GM19372 (cell line): ENCODE results near the gene F2R.
"Not testable (repeated sequence)": the region's sequence is repeated elsewhere in the genome, so short reads cannot be mapped to it uniquely, and the experiment has no call there.

ENCODE experiments used
- ATAC-seq: cut with Tn5 transposase; IDR thresholded peaks from one replicate; pipeline ENCODE4 v1.9.1; 2021; ENCODE audit warnings: mild to moderate bottlenecking, low read depth, moderate library complexity; ENCODE audit not compliant: unreplicated experiment

Gene F2R

DNA sequence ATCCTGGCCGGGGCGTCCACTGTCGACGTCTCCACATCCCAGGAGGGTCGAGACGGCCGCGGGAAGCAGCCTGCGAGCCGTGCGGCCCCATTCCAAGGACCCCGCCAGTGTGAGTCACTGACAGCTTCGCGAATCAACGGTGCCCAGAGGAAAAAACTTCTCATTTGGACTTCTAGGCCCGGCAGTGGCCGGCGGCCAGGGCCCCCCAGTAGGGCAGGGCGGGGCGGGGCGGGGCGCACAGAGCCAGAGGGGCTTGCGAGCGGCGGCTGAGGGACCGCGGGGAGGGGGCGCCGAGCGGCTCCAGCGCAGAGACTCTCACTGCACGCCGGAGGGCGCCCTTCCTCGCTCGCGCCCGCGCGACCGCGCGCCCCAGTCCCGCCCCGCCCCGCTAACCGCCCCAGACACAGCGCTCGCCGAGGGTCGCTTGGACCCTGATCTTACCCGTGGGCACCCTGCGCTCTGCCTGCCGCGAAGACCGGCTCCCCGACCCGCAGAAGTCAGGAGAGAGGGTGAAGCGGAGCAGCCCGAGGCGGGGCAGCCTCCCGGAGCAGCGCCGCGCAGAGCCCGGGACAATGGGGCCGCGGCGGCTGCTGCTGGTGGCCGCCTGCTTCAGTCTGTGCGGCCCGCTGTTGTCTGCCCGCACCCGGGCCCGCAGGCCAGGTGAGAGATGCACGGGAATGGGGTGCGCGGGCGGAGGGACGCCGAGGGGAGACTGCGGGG lies at the start of gene F2R:
Gene F2R (plus strand): TSS at position 391 of the 720 bp plus-strand sequence. CDS start 182 bp downstream, at position 573.
- peak; percentile 58 for ATAC-seq

DNA sequence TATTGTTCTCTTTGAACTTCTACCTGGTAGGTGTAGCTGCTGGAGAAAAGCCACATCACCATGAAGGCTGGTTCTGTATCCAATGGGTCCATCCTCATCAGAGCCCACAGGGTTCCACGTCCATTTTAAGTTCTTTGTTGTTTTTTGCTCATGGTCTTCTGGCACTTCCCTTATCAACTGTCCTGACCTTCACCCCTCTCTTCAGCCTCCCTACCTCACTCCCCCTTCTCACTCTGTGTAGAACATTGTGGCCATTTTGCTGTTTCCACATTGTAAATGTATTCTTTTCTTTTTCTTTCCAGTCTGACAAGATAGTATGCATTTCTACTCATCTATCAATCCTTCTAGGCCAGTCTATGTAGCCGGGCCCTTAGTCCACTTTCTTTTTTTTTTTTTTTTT lies 48.4 kb upstream of the F2R start:
- ATAC-seq = no peak

GRCh38 chr5:76669245-76669644 lies 46.7 kb upstream of the F2R start:
- no peak for ATAC-seq

DNA sequence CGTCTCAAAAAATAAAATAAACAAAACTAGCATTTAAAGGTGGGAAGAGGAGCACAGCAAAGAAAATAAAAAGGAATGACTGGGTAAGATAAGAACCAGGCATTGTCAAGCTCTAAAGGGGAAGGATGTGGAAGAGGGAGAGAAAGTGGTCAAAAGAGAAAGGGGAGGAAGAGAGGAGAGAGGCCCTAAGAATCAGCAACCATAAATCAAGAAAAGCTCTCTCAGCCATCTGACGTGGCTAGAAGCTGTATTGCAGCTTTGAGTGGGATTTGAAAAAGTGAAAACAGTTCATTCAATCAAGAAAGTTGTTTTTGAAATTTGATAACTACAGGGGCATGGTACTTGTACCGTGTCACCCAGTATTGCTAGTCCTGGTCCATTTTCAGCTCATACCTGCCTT lies 45.4 kb upstream of the F2R start:
- ATAC-seq = no peak

DNA sequence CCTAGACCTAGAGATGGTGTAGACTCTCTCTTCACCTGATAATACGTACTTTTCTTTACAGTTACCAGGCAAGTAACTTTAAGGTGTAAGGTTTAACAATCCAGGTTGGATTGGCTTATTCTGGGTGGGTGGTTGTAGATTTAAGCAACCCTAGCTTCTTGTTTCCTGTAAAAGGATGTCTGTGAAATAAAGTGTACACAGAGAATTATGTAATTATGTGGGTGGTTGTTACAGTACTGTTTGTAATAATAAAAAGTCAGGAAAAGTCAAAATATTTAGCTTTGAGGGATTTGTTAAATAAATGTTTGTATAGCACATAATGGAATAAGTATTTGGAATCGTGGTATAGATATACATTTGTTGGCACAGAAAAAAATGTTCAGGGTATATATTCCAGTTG lies 43.7 kb upstream of the F2R start:
- no peak for ATAC-seq

GRCh38 chr5:76673125-76673524 lies 42.8 kb upstream of the F2R start:
- ATAC-seq = no peak

- no peak for ATAC-seq
These were observed 41.4 kb upstream of the F2R start for GRCh38 chr5:76674330-76675066.

DNA sequence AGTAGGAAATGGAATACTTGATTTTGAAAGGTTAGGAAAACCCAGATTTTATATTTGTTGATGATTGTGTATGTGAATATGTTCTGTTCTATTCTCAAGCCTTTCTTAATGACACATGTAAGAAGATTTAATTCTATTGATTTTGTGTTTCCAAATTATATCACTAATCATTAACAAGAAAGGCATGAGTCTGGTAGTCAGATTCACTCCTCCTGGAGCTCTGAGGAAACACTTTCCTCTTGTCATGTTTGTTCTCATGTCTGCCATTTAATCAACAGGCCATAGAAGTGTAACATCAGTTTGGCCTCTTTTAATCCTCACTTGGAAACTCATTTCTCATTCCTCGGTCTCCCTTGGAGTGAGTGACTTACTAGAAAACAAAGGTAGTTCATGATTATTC lies 40.6 kb upstream of the F2R start:
- no peak for ATAC-seq

- no peak for ATAC-seq
These were observed 38.0 kb upstream of the F2R start for GRCh38 chr5:76677849-76678472.

DNA sequence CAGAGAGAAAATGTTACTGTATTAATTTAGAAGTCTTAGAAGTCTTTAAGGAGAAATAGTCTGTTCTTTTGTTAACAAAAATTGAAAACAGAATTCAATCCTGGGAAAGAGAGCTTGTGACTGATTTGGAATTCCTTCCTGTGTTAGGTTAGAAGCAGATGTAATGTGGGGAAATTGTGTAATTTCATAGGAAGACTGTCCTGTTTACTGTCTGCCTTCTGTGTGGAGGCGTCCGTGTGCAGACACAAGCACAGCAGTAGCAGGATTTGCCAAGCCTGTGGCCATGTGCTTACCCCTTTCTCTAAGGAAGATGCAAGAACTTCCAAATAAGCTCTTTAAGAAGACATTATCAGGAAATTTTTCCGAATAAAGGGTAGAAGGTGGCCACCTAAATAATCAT lies 36.7 kb upstream of the F2R start:
- no peak for ATAC-seq

DNA sequence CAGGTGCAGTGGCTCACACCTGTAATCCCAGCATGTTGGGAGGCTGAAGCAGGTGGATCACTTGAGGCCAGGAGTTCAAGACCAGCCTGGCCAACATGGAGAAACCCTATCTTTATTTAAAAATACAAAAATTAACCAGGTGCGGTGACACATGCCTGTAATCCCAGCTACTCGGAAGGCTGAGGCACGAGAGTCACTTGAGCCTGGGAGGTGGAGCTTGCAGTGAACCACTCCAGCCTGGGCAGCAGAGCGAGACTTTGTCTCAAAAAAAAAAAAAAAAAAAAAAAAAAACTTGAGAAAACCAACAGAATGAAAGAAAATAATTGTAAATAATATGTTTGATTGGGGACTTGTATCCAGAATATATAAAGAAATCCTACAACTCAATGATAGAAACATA lies 35.1 kb upstream of the F2R start:
- ATAC-seq = not testable (repeated sequence)

DNA sequence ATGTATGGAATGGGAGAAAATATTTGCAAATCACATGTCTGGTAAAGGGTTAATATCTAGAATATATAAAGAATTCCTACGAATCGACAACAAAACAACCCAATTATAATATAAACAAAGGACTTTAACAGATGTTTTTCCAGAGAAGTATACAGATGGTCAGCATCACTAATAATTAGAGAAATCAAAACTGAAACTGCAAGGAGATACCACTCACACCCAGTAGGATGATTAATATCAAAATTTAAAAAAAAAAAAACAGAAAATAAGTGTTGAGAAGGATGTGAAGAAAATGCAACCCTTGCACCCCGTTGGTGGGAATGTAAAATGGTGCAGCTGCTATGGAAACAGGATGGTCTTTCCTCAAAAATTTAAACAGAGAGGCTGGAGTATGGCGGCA lies 34.6 kb upstream of the F2R start:
- ATAC-seq = no peak

DNA sequence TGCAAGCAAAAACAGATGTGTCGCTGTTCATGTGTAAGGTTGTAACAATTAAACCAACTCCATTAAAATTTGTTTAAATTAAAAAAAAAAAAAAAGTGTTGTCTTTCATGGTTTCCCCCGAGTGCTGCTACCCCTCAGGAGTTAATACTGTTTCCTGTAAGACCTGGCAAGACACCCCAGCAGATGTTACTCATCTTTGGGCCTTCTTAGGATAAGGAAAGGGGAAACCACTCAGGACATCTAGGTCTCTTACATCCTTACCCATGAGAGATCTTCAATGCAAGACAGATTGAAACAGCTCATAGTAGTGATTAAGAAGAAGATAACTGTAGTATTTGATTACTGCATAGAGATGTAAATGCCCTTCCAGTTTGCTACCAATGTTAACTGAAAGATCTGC lies 33.5 kb upstream of the F2R start:
- no peak for ATAC-seq

GRCh38 chr5:76683816-76684731 lies 31.9 kb upstream of the F2R start:
- no peak for ATAC-seq

DNA sequence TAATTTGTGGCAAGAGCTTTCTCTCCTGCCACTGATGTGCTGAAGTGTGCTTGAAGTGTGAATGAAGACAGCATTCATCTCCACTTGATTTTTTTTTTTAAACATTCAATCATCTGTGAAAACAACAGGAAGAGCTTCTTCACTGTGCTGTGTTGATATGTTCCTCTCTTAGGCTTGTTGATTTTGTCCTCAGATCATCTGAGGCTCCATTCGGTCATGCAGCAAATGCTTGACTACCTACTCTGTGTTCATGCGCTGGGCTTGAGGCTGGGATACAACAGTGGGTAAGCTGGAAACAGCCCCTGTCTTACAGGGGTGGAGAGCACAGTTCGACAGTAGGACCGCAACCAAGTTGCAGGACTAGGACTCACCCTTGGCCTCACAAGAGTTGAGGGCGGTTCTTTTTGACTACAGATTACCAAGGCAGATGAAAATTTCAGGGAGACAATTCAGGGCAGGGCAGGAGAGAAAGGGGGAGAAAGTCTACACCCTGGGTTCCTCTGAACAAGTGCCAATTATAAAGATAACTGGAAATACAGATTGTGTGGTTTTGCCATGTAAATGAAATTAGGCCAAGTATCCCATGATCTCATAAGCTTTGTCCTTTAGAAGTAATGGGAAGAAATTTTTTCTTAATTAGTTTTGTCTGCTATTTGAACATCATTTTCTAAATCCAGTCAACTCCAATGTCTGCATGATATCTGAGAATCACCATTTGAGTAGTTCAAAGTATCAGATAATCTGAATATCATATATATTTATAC lies 31.0 kb upstream of the F2R start:
- no peak for ATAC-seq

GRCh38 chr5:76685704-76686103 lies 30.2 kb upstream of the F2R start:
- no peak for ATAC-seq

- ATAC-seq = no peak
These were observed 27.7 kb upstream of the F2R start for GRCh38 chr5:76688212-76688611.

GRCh38 chr5:76688836-76689235 lies 27.1 kb upstream of the F2R start:
- ATAC-seq = no peak

DNA sequence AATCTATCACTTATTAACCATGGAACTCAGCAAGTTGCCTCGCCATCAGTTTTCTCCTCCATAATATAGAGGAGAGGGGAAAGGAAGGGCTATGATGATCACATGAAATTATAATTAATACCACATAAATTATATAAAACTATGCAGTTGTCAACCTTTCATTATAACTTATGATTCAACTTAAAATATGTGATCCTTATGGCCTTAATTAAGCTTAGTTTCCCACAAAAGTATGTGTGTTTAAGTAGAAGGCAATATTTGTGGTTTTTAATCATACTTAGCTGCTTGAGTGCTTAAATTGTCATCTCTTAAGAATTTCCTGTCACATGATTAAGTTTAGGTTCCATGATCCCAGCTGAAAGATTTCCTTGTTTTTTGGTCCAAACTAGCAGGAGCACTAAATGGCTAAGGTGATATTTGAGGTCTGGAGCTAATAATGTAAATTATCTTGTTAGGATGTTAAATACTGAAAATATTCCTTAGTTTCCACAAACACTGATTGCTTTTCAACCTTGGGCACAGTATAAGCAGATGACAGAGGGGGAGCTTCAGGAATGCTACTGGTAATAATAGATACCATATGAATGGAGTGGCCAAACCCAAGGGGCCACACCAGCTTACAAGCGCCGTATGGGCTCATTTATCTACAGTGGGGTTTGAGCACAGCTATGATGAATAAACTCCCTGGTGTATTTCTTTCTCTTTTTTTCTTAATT lies 26.4 kb upstream of the F2R start:
- ATAC-seq = no peak
